AML-193 (cell line): Measurements from ENCODE around the gene LRP1B.
"Not testable (repeated sequence)": the region's sequence is repeated elsewhere in the genome, so short reads cannot be mapped to it uniquely, and the experiment has no call there.

Experiments
- DNase-seq, 2 experiments: peaks; one replicate each; lab custom pipeline; 2025; lab: John Stamatoyannopoulos, UW

Gene LRP1B

GRCh38 chr2:141887363-141887762 lies 243.5 kb downstream of the LRP1B start:
- DNase-seq = no peak

- DNase-seq = no peak
These were observed 252.8 kb downstream of the LRP1B start for GRCh38 chr2:141878016-141878415.

- no peak for DNase-seq
These were observed 258.7 kb downstream of the LRP1B start for GRCh38 chr2:141871913-141872634.

GRCh38 chr2:141869572-141869971 lies 261.2 kb downstream of the LRP1B start:
- no peak for DNase-seq

- DNase-seq = no peak
These were observed 266.9 kb downstream of the LRP1B start for GRCh38 chr2:141863964-141864363.

GRCh38 chr2:141856215-141856919 lies 274.4 kb downstream of the LRP1B start:
- no peak for DNase-seq

- no peak for DNase-seq
These were observed 282.6 kb downstream of the LRP1B start for GRCh38 chr2:141848191-141848590.

- peak in 1 of 2 experiments; percentile 11 for DNase-seq
These were observed 286.6 kb downstream of the LRP1B start for GRCh38 chr2:141844231-141844630.

GRCh38 chr2:141835103-141835502 lies 295.7 kb downstream of the LRP1B start:
- no peak for DNase-seq

GRCh38 chr2:141828761-141829160 lies 302.1 kb downstream of the LRP1B start:
- no peak for DNase-seq

GRCh38 chr2:141824790-141825189 lies 306.0 kb downstream of the LRP1B start:
- no peak for DNase-seq

- DNase-seq = no peak
These were observed 309.9 kb downstream of the LRP1B start for GRCh38 chr2:141820893-141821292.

- DNase-seq = not testable (repeated sequence)
These were observed 315.5 kb downstream of the LRP1B start for GRCh38 chr2:141815320-141815719.

- DNase-seq = no peak
These were observed 316.7 kb downstream of the LRP1B start for GRCh38 chr2:141814150-141814549.

- no peak for DNase-seq
These were observed 320.7 kb downstream of the LRP1B start for GRCh38 chr2:141810148-141810547.

GRCh38 chr2:141806090-141806489 lies 324.7 kb downstream of the LRP1B start:
- no peak for DNase-seq

- DNase-seq = peak in 1 of 2 experiments; percentile 10
These were observed 325.5 kb downstream of the LRP1B start for GRCh38 chr2:141805302-141805701.

- no peak for DNase-seq
These were observed 334.4 kb downstream of the LRP1B start for GRCh38 chr2:141796449-141796848.

- DNase-seq = peak in 1 of 2 experiments; percentile 0
These were observed 339.3 kb downstream of the LRP1B start for GRCh38 chr2:141791521-141791920.

GRCh38 chr2:141782574-141782973 lies 348.2 kb downstream of the LRP1B start:
- DNase-seq = no peak

- DNase-seq = no peak
These were observed 352.4 kb downstream of the LRP1B start for GRCh38 chr2:141778315-141778835.

GRCh38 chr2:141770530-141770929 lies 360.3 kb downstream of the LRP1B start:
- DNase-seq = no peak

- DNase-seq = no peak
These were observed 363.1 kb downstream of the LRP1B start for GRCh38 chr2:141767691-141768090.
